ENCODE measurements around the gene SEMA6B.
"Not testable (repeated sequence)": the region's sequence is repeated elsewhere in the genome, so short reads cannot be mapped to it uniquely, and the experiment has no call there.

Gene SEMA6B

GRCh38 chr19:4542896-4543841 is 16.3 kb downstream of the SEMA6B start:
- DNase-seq, result no peak

GRCh38 chr19:4541806-4542145 is 17.7 kb downstream of the SEMA6B start:
- not testable (repeated sequence) for DNase-seq

- no peak for DNase-seq
These were observed 18.2 kb downstream of the SEMA6B start for GRCh38 chr19:4541114-4541805.

GRCh38 chr19:4539693-4540581 is 19.5 kb downstream of the SEMA6B start, which contains the start of gene LRG1:
TSS of gene LRG1 (minus strand) at chr19:4540036. CDS start at chr19:4540013, 23 bp downstream.
- DNase-seq, result no peak

GRCh38 chr19:4539169-4539692 is 20.3 kb downstream of the SEMA6B start:
- no peak for DNase-seq

GRCh38 chr19:4538601-4538954 is 20.9 kb downstream of the SEMA6B start:
- peak; percentile 86 for DNase-seq

- no peak for DNase-seq
These were observed 21.4 kb downstream of the SEMA6B start for GRCh38 chr19:4537953-4538600.

- peak; percentile 28 for DNase-seq
These were observed 22.7 kb downstream of the SEMA6B start for GRCh38 chr19:4536798-4537197.

- peak; percentile 44 for DNase-seq
These were observed 24.4 kb downstream of the SEMA6B start, which contains the start of gene PLIN5 for GRCh38 chr19:4534836-4535658. TSS of gene PLIN5 (minus strand) at chr19:4535224. CDS start at chr19:4534074, 1,150 bp downstream.

GRCh38 chr19:4533835-4534424 is 25.6 kb downstream of the SEMA6B start:
- DNase-seq, result no peak

GRCh38 chr19:4533334-4533733 is 26.1 kb downstream of the SEMA6B start:
- no peak for DNase-seq

- DNase-seq, result no peak
These were observed 27.8 kb downstream of the SEMA6B start for GRCh38 chr19:4531562-4532165.

GRCh38 chr19:4529924-4530522 is 29.5 kb downstream of the SEMA6B start:
- DNase-seq, result no peak

GRCh38 chr19:4528843-4529242 is 30.6 kb downstream of the SEMA6B start:
- DNase-seq, result no peak

- DNase-seq, result not testable (repeated sequence)
These were observed 32.1 kb downstream of the SEMA6B start for GRCh38 chr19:4527377-4527776.

GRCh38 chr19:4525563-4526002 is 33.9 kb downstream of the SEMA6B start:
- DNase-seq, result no peak

- no peak for DNase-seq
These were observed 34.5 kb downstream of the SEMA6B start for GRCh38 chr19:4524808-4525562.

- DNase-seq, result no peak
These were observed 36.0 kb downstream of the SEMA6B start for GRCh38 chr19:4523306-4524110.

Measured in NCI-H2107 (cell line).